Small intestine (tissue), 7 donors: ENCODE data around the gene GALT. TPM values are rescaled to one million over a fixed set of nuclear protein-coding genes. Genes with fewer than 3 reads are reported as not detected.

Source experiments
- DNase-seq, 2 donors: peaks; one replicate each; pipeline versions ENCODE4 v3.0.0 to v3.0.0-alpha.2; 2013
- FAIRE-seq: peaks from 2 replicates; lab custom pipeline; 2012; peaks lifted over from hg19 to GRCh38; lab: Jason Lieb, UNC
- H3K27ac ChIP-seq, 3 donors: one replicate each; pipeline ENCODE4 v1.5.1; 2013; ENCODE audit warnings: low read length in 2 of 3, mild to moderate bottlenecking in 2 of 3, control low read depth in 1 of 3, inconsistent platforms in 1 of 3, low read depth in 1 of 3, moderate library complexity in 1 of 3
- H3K27me3 ChIP-seq, 3 donors: one replicate each; pipeline ENCODE4 v1.6.1; 2013; ENCODE audit warnings: low read length in 3 of 3, inconsistent platforms in 1 of 3; ENCODE audit not compliant: control insufficient read depth in 3 of 3, insufficient read depth in 3 of 3
- H3K36me3 ChIP-seq, 3 donors: one replicate each; pipeline ENCODE4 v1.6.1; 2013; ENCODE audit warnings: low read length in 3 of 3, inconsistent platforms in 1 of 3, low read depth in 1 of 3, mild to moderate bottlenecking in 1 of 3, moderate library complexity in 1 of 3; ENCODE audit not compliant: control insufficient read depth in 3 of 3, insufficient read depth in 2 of 3
- H3K4me1 ChIP-seq, 3 donors: one replicate each; pipeline ENCODE4 v1.6.1; 2013; ENCODE audit warnings: low read length in 2 of 3, inconsistent platforms in 1 of 3, low read depth in 1 of 3, mild to moderate bottlenecking in 1 of 3, moderate library complexity in 1 of 3; ENCODE audit not compliant: control insufficient read depth in 3 of 3, insufficient read depth in 2 of 3
- H3K4me3 ChIP-seq, 3 donors: one replicate each; pipeline ENCODE4 v1.5.1; 2013; ENCODE audit warnings: low read length in 3 of 3, control low read depth in 1 of 3, inconsistent platforms in 1 of 3, low read depth in 1 of 3, mild to moderate bottlenecking in 1 of 3, moderate library complexity in 1 of 3
- H3K9me3 ChIP-seq, 2 donors: one replicate each; pipeline ENCODE4 v1.6.1; 2013; ENCODE audit warnings: low read depth in 1 of 2, low read length in 1 of 2; ENCODE audit not compliant: control insufficient read depth in 2 of 2, insufficient read depth in 1 of 2
- WGBS, 3 donors: extraction: QIAGEN DNeasy Blood & Tissue Kit; methylation state at CpG; one replicate each; pipeline ENCODE4 v1.1.7; 2013; 5-methylcytosine and 5-hydroxymethylcytosine counted together
- polyA plus RNA-seq, 4 donors: library from polyadenylated mRNA; stranded (reverse) in 3 of 4; unstranded in 1 of 4; fragments of 200-250 nt in 3 of 4; fragments of 120-200 nt in 1 of 4; gene quantifications; one replicate each; pipeline versions ENCODE4 v1.2.1 to v1.2.3, GENCODE V29; 2013
- donor health status: healthy with polysubstance abuse.
- donor health status: control.
- donor health status: control.
- donor health status: Bipolar disorder and iron deficiency.
- donor health status: healthy.

The GALT gene
- polyA plus RNA-seq, 4 donors: 37.4 to 106 (median 65.2) TPM

DNA sequence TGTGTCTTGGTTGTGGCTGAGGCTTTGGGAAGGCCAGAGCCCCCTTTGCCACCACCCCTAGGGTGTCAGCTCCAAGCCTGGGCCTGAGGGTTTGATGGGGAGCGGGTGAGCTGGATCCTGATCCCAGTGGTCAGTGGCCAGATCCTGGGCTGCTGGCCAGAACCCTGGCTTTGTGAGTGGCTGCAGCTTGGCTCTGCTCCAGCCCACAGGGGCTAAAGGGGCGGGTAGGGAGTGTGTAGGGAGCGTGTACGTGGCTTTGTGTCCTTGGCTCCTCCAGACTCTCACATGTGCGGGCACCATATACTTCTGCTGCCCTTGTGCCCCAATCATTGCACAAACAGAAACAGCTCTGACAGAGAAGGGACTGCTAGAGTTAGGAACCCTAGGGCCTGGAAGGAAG is 4.3 kb downstream of the GALT start:
- Histone ChIP-seq H3K27ac (peak overlapping the region; percentile 87 to 91 (median 90)), H3K36me3 (peaks cover 0 to 36% (median 9%) of the 10 kb centered on the region in 3 donors), H3K9me3 (no peaks in the 10 kb centered on the region), H3K4me1 (peaks cover 0 to 71% (median 10%) of the 10 kb centered on the region in 3 donors), H3K27me3 (no peaks in the 10 kb centered on the region), H3K4me3 (no peak overlapping the region)
- no peak for FAIRE-seq
- 62 to 82% (median 77%) methylated on average over 5 of the region's 5 CpGs for WGBS, 3 donors
- DNase-seq: no peak

GRCh38 chr9:34651321-34651720 is 4.8 kb downstream of the GALT start:
- Histone ChIP-seq H3K27ac (peak overlapping the region; percentile 87 to 91 (median 90)), H3K4me3 (peak overlapping the region in 2 of 3 donors; percentile 4 to 31), H3K27me3 (no peaks in the 10 kb centered on the region), H3K9me3 (no peaks in the 10 kb centered on the region), H3K36me3 (peaks cover 0 to 36% (median 9%) of the 10 kb centered on the region in 3 donors), H3K4me1 (peaks cover 0 to 66% (median 9%) of the 10 kb centered on the region in 3 donors)
- DNase-seq (peak in 1 of 2 donors; percentile 68), FAIRE-seq (no peak)
- WGBS, 3 donors: 41 to 59% (median 45%) methylated on average over 4 of the region's 4 CpGs

DNA sequence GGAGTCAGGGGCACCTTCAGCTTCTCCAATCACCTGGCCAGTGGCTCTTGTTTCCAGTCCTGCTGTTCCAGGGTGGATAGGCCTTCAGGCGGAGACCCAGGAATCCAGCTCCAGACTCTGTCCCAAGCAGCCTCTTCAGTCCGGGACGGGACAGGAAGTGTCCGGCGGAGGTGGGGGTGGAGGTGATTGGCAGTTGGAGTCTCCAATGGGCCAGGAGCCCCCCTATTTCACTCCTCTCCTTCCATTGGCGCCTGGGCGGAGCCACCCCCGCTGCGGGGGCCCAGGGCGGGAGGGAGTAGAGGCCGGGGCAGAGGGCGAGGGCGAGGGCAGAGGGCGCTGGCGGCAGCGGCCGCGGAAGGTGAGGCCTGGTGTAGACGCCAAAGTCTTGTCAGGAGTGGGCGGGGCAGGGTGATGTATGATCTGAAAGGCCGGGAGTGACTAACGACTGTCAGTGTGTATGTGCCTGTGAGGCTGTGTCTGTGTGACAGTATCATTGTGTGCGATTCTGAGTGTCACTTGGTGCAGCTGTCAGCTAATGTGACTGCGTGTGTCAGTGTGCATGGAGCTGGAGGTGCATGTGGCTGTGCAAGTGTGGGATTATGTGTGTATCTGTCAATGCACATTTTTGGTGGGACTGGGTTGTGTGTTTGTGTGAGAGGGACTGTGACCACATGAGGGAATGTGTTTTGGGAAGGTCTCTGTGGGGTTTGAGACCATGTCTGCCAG is 5.6 kb downstream of the GALT start, which contains the start of gene IL11RA:
Gene IL11RA (plus strand): TSS at position 310 of the 726 bp plus-strand sequence. CDS start 3,033 bp downstream, outside the sequence.
- H3K27me3 ChIP-seq: no peaks in the 10 kb centered on the region
- peaks cover 0 to 66% (median 9%) of the 10 kb centered on the region in 3 donors for H3K4me1 ChIP-seq

DNA sequence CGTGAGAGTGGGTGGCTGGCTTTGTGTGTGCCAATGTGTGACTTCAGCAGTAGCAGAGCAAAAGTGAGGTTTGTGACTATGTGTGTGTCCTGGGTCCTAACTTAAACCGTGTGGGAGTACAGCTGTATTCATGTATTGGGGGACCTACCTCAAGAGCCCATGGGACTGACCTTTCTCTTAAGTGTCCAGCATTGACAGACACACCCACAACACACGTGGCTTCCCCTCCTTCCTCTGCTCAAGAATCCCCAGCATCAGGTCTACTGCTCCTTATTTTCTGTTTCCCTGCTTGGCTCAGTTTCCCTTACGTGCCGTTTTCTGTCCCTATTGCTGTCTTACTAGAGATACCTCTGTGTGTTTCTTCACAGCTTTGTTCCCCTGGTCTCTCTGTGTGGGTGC is 6.1 kb downstream of the GALT start:
- FAIRE-seq: no peak
- peaks cover 0 to 62% (median 9%) of the 10 kb centered on the region in 3 donors for H3K4me1 ChIP-seq
- DNase-seq: no peak

More for the DNA sequence above, 5.6 kb downstream of the GALT start, which contains the start of gene IL11RA:
- DNase-seq: peak; percentile 94 to 97
- peak within 1 kb of the TSS in 2 of 3 donors; percentile 4 to 31 for H3K4me3 ChIP-seq
- H3K9me3 ChIP-seq: no peaks in the 10 kb centered on the region
- FAIRE-seq: no peak
- 5 to 18% (median 9%) methylated on average over 21 to 24 of the region's 24 CpGs for whole genome bisulfite sequencing, 3 donors
- H3K27ac ChIP-seq: peak within 1 kb of the TSS; percentile 87 to 91 (median 90)
- peaks cover 0 to 36% (median 9%) of the 10 kb centered on the region in 3 donors for H3K36me3 ChIP-seq

GRCh38 chr9:34653151-34654072 is 6.9 kb downstream of the GALT start:
- no peak for DNase-seq
- no peak for FAIRE-seq
- Histone ChIP-seq H3K9me3 (no peaks in the 10 kb centered on the region), H3K27me3 (no peaks in the 10 kb centered on the region), H3K4me1 (peaks cover 0 to 54% (median 5%) of the 10 kb centered on the region in 3 donors), H3K36me3 (peaks cover 0 to 36% (median 9%) of the 10 kb centered on the region in 3 donors), H3K27ac (peak overlapping the region in 2 of 3 donors; percentile 16 to 87), H3K4me3 (peak overlapping the region in 1 of 3 donors; percentile 0)
- WGBS, 3 donors: 47 to 62% (median 61%) methylated on average over 11 of the region's 11 CpGs

More for the DNA sequence above, 6.1 kb downstream of the GALT start:
- Histone ChIP-seq H3K4me3 (peak overlapping the region in 1 of 3 donors; percentile 31), H3K27me3 (no peaks in the 10 kb centered on the region), H3K36me3 (peaks cover 0 to 41% (median 9%) of the 10 kb centered on the region in 3 donors), H3K27ac (peak overlapping the region; percentile 87 to 91 (median 90)), H3K9me3 (no peaks in the 10 kb centered on the region)
- WGBS, 3 donors: 20 to 31% (median 29%) methylated on average over 5 of the region's 5 CpGs

DNA sequence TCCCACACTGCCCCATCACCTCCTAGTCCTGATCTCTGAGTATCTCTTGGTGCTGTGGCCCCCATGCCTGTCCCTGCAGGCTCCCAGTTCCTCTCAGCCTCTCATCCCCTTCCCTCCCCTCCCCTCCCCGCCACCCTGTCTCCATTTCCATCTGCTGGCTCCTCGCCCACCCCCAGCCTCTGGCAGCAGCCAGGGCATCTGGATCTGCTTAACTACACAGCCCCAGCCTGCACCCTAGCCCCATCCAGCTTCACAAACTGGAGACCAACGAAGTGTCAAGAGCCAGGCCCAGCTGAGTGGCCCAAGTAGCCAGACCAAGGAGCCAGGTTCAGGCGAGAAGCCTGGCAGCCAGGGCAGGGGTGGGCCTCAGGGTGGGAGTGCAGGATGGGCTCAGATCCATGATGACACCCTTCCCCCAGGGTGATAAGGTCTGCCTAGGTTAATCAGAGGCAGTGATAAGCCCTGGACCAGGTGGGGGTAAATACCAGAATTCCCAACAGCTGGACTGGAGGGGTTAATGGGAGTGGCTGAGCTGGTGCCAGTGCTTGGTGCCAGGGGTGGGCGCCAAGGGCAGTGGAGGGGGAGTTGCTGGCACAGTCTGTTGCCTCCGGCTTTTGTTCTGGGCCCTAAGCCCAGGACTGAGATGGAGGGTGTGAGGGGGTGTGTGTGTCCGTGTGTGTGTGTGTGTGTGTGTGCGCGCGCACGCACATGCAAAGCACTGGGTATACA is 8.0 kb downstream of the GALT start:
- 49 to 64% (median 59%) methylated on average over 11 of the region's 11 CpGs for WGBS, 3 donors

GRCh38 chr9:34655394-34655793 is 8.9 kb downstream of the GALT start:
- FAIRE-seq: no peak
- WGBS, 3 donors: 75 to 86% (median 79%) methylated on average over 5 of the region's 5 CpGs
- no peak overlapping the region for H3K4me3 ChIP-seq
- H3K36me3 ChIP-seq: peaks cover 0 to 26% (median 1%) of the 10 kb centered on the region in 3 donors
- H3K9me3 ChIP-seq: no peaks in the 10 kb centered on the region
- no peak for DNase-seq
- peak overlapping the region in 1 of 3 donors; percentile 43 for H3K27ac ChIP-seq
- H3K27me3 ChIP-seq: no peaks in the 10 kb centered on the region
- peaks cover 0 to 48% (median 5%) of the 10 kb centered on the region in 3 donors for H3K4me1 ChIP-seq

More for the DNA sequence above, 8.0 kb downstream of the GALT start:
- no peak for DNase-seq
- H3K36me3 ChIP-seq: peaks cover 0 to 26% (median 1%) of the 10 kb centered on the region in 3 donors
- H3K4me3 ChIP-seq: no peak overlapping the region
- no peaks in the 10 kb centered on the region for H3K9me3 ChIP-seq
- no peak for FAIRE-seq
- peaks cover 0 to 48% (median 5%) of the 10 kb centered on the region in 3 donors for H3K4me1 ChIP-seq
- H3K27ac ChIP-seq: peak overlapping the region in 1 of 3 donors; percentile 87
- no peaks in the 10 kb centered on the region for H3K27me3 ChIP-seq
